Neural crest cell (in vitro differentiated cells): ENCODE measurements around the gene ONECUT2. TPM values are rescaled to one million over a fixed set of nuclear protein-coding genes. Genes with fewer than 3 reads are reported as not detected.

Source experiments
- DNase-seq: peaks from one replicate; pipeline ENCODE4 v3.0.0; 2021; ENCODE audit warnings: low read depth, mixed read lengths, low spot score
- H3K27ac Mint-ChIP-seq: one replicate; pipeline ENCODE4 v1.8.0; 2021; ENCODE audit warnings: mild to moderate bottlenecking, mixed read lengths; ENCODE audit not compliant: unreplicated experiment
- H3K27me3 Mint-ChIP-seq: 2 replicates; pipeline ENCODE4 v1.8.0; 2021; ENCODE audit warnings: low read depth, mild to moderate bottlenecking, mixed read lengths
- H3K36me3 Mint-ChIP-seq: 2 replicates; pipeline ENCODE4 v1.8.0; 2021; ENCODE audit warnings: low read depth, mild to moderate bottlenecking, mixed read lengths
- H3K4me1 Mint-ChIP-seq: 2 replicates; pipeline ENCODE4 v1.8.0; 2021; ENCODE audit warnings: mixed read lengths
- H3K4me3 Mint-ChIP-seq: one replicate; pipeline ENCODE4 v1.8.0; 2021; ENCODE audit warnings: mild to moderate bottlenecking, mixed read lengths
- H3K9me3 Mint-ChIP-seq: 2 replicates; pipeline ENCODE4 v1.8.0; 2021; ENCODE audit warnings: mixed read lengths
- total RNA-seq: library from RNA; stranded (reverse); gene quantifications from 2 replicates; pipeline ENCODE4 v1.2.1, GENCODE V29; 2021
- TF ChIP-seq, protein P1 (sequence below): fragments of 200-600 bp; sonication (generic); conservative IDR thresholded peaks from 2 replicates; pipeline ENCODE4 v1.5.0; 2021; ENCODE audit warnings: antibody characterized with exemption, mild to moderate bottlenecking

Gene ONECUT2
- total RNA-seq, 1 donor from 2014 or later: 8.2 TPM

DNA sequence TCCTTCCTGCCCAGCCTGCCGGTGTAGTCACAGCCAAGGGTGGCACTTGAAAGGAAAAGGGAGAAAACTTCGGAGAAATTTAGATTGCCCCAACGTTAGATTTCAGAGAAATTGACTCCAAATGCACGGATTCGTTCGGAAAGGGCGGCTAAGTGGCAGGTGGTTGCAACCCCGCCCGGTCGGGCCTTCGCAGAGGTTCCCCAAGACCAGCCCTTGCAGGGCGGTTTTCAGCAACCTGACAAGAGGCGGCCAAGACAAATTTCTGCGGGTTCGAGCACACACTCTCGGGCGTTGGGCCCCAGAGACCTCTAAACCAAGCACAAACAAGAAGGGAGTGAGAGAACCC, 4.8 kb downstream of the ONECUT2 start:
- Mint-ChIP-seq H3K27ac (no peak overlapping the region), H3K36me3 (no peaks in the 10 kb centered on the region), H3K4me1 (peaks cover 44% of the 10 kb centered on the region), H3K9me3 (no peaks in the 10 kb centered on the region), H3K27me3 (peaks cover 97% of the 10 kb centered on the region), H3K4me3 (peak overlapping the region; percentile 91)
- TF ChIP-seq, protein P1, sequence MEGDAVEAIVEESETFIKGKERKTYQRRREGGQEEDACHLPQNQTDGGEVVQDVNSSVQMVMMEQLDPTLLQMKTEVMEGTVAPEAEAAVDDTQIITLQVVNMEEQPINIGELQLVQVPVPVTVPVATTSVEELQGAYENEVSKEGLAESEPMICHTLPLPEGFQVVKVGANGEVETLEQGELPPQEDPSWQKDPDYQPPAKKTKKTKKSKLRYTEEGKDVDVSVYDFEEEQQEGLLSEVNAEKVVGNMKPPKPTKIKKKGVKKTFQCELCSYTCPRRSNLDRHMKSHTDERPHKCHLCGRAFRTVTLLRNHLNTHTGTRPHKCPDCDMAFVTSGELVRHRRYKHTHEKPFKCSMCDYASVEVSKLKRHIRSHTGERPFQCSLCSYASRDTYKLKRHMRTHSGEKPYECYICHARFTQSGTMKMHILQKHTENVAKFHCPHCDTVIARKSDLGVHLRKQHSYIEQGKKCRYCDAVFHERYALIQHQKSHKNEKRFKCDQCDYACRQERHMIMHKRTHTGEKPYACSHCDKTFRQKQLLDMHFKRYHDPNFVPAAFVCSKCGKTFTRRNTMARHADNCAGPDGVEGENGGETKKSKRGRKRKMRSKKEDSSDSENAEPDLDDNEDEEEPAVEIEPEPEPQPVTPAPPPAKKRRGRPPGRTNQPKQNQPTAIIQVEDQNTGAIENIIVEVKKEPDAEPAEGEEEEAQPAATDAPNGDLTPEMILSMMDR: no peak
- no peak for DNase-seq

DNA sequence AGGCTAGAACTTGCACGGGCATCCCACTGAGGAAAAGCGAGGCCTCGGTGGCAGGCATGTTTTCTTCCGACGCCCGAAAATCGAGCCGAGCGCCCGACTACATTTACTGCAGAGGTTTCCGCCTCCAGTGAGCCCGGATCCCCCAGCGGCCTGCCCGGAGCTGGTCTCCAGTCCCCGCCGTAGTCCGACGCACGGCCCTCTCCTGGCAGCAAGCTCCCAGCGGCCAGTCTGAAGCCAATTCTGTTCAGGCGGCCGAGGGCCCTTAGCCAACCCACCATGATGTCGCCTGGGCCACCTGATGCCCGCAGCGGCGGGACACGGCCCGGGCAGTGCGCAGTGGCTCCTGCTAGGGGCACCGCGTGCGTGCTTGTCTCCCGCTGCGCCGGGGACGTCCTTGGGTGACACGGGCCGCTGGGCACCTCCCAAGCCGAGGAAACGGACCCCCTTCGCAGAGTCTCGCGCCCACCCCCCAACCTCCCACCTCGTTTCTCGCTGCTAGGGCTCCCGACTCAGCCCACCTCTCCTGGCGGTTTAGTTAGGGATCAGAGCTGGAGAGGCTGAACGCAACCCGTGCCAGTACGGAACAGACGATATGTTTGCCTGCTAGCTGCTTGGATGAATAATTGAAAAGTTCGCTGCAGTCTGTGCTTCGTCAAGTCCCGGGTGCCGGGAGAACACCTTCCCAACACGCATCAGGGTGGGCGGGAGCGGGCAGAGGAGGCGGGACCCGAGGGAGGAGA, 5.3 kb downstream of the ONECUT2 start:
- H3K9me3 Mint-ChIP-seq: no peaks in the 10 kb centered on the region
- peaks cover 46% of the 10 kb centered on the region for H3K4me1 Mint-ChIP-seq
- DNase-seq: no peak
- H3K27me3 Mint-ChIP-seq: peaks cover 99% of the 10 kb centered on the region
- H3K4me3 Mint-ChIP-seq: peak overlapping the region; percentile 91
- TF ChIP-seq, protein P1: no peak
- H3K36me3 Mint-ChIP-seq: no peaks in the 10 kb centered on the region
- H3K27ac Mint-ChIP-seq: no peak overlapping the region

DNA sequence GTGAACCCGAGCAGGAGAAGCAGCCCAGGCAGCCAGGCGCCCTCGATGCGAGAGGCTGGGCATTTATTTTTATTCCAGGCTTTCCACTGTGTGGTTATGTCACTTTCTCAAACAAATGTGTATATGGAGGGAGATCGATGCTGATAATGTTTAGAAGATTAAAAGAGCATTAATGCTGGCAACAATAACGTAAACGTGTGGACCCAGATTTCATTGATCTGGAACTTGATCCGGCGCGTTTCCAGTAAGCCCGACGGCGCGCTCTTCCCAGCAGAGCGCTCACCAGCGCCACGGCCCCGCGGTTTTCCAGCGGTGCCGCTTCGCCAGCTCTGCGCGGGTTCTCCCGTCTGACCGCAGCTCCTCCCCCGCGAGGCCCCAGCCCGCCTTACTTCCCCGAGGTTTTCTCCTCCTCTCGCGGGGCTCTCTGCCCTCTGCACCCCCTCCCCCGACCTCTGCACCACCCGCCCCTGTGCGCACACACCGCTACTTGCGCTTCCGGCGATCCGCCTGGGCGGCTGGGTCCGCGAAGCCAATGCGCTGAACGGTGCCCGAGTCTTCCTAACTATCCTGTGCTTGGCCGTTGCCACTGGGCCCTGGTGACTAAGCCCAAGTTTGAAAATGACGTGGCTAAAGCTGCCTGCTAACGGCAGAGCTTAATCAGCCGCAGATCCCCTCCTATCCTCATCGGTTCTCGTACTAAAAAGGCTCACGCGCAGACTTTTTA, 6.1 kb downstream of the ONECUT2 start:
- TF ChIP-seq, protein P1: no peak
- Mint-ChIP-seq H3K27me3 (peaks cover 99% of the 10 kb centered on the region), H3K9me3 (no peaks in the 10 kb centered on the region), H3K4me1 (peaks cover 47% of the 10 kb centered on the region), H3K27ac (no peak overlapping the region), H3K36me3 (no peaks in the 10 kb centered on the region), H3K4me3 (peak overlapping the region; percentile 62)
- DNase-seq: no peak

DNA sequence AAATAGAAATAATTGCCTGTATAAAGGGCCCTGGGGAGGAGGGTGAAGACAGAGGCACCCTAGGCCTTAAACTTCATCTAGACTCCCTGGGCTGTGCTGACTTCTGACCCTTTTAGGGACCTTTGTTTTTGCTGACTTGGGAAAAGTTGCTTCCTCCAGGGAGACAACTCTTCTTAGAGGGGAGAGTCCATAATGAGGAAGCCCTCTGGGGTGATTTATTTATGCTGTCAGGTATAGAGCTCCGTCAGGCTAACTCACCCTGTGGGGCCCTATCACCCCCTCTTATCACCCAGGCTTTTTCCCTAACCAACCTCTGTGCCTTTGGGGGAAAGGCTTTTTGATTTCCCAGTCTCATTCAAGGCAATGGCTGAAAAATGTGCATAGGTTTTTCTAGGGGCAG, 8.1 kb downstream of the ONECUT2 start:
- no peaks in the 10 kb centered on the region for H3K9me3 Mint-ChIP-seq
- TF ChIP-seq, protein P1: no peak
- H3K27ac Mint-ChIP-seq: no peak overlapping the region
- no peak overlapping the region for H3K4me3 Mint-ChIP-seq
- peaks cover 92% of the 10 kb centered on the region for H3K27me3 Mint-ChIP-seq
- DNase-seq: no peak
- peaks cover 43% of the 10 kb centered on the region for H3K4me1 Mint-ChIP-seq
- no peaks in the 10 kb centered on the region for H3K36me3 Mint-ChIP-seq

DNA sequence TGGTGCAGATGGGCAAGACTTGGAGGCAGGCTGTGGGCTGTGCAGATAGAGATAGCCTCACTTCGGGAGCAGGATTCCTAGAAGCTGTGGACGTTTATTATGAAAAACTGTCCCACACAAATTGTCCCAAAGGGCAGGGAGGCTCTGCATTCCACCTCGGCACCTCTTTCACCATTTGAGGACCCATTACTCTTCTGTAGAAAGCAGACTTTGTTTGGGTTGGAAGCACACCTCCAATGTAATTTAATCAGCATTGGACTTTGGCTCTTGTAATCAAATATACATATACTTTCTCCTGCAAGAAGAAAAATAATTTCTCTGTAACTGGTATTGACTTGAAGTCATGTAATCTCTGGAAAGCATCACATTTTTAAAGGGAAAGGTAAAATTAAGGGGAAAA, 8.5 kb downstream of the ONECUT2 start:
- Mint-ChIP-seq H3K27ac (no peak overlapping the region), H3K36me3 (no peaks in the 10 kb centered on the region), H3K4me3 (no peak overlapping the region), H3K27me3 (peaks cover 91% of the 10 kb centered on the region), H3K4me1 (peaks cover 38% of the 10 kb centered on the region), H3K9me3 (no peaks in the 10 kb centered on the region)
- TF ChIP-seq, protein P1: no peak
- no peak for DNase-seq
